Peyer's patch (tissue), 4 donors: ENCODE results near the gene SV2B. TPM values are rescaled to one million over a fixed set of nuclear protein-coding genes. Genes with fewer than 3 reads are reported as not detected.

Experiments used
- DNase-seq, 3 donors: peaks; one replicate each; pipeline ENCODE4 v3.0.0-alpha.2; 2017 to 2019
- H3K27ac ChIP-seq, 4 donors: fragments of 200-600 bp; sonication (generic); one replicate each; pipeline ENCODE4 v1.5.1; 2016 to 2019
- H3K27me3 ChIP-seq, 2 donors: fragments of 200-600 bp; sonication (generic); one replicate each; pipeline ENCODE4 v1.5.1; 2019
- H3K36me3 ChIP-seq, 3 donors: fragments of 200-600 bp; sonication (generic); one replicate each; pipeline ENCODE4 v1.5.1; 2016 to 2019
- H3K4me1 ChIP-seq, 4 donors: fragments of 200-600 bp; sonication (generic); one replicate each; pipeline ENCODE4 v1.5.1; 2016 to 2019
- H3K4me3 ChIP-seq, 4 donors: fragments of 200-600 bp; sonication (generic); 1 replicate in 3 of 4; 2 replicates in 1 of 4; pipeline ENCODE4 v1.5.1; 2016 to 2019; ENCODE audit warnings: mild to moderate bottlenecking in 1 of 4
- H3K9me3 ChIP-seq, 4 donors: fragments of 200-600 bp; sonication (generic); one replicate each; pipeline ENCODE4 v1.5.1; 2016 to 2019; ENCODE audit warnings: mild to moderate bottlenecking in 1 of 4
- CTCF ChIP-seq, 6 experiments: fragments of 450-650 bp in 4 of 6; fragments of 200-600 bp in 2 of 6; sonication (generic) in 1 of 6; IDR thresholded peaks; one replicate each; pipeline ENCODE4 v1.5.1; 2017 to 2019; ENCODE audit warnings: antibody characterized with exemption in 6 of 6, mild to moderate bottlenecking in 3 of 6, moderate library complexity in 1 of 6
- POLR2A ChIP-seq, 2 donors: fragments of 450-650 bp; IDR thresholded peaks; one replicate each; pipeline ENCODE4 v1.5.1; 2017; ENCODE audit warnings: antibody characterized with exemption in 2 of 2, mild to moderate bottlenecking in 2 of 2, moderate library complexity in 2 of 2
- total RNA-seq, 4 donors: library from RNA; depleted of rRNA; stranded (reverse); fragments of >200 nt; gene quantifications; one replicate each; pipeline ENCODE4 v1.1.0, GENCODE V29; 2016

Gene SV2B
- total RNA-seq, 4 donors from 2014 or later = 0.18 to 2.5 (median 0.69) TPM

- no peaks in the 10 kb centered on the region for H3K4me1 ChIP-seq
- no peak overlapping the region for H3K27ac ChIP-seq
- no peaks in the 10 kb centered on the region for H3K27me3 ChIP-seq
- no peaks in the 10 kb centered on the region for H3K9me3 ChIP-seq
- no peak for DNase-seq
- no peak for TF ChIP-seq POLR2A (IDR thresholded peaks at IDR 0.05)
- no peak for TF ChIP-seq CTCF (IDR thresholded peaks at IDR 0.05)
- H3K4me3 ChIP-seq = no peak overlapping the region
- H3K36me3 ChIP-seq = no peaks in the 10 kb centered on the region
These were observed 183.1 kb downstream of the SV2B start for GRCh38 chr15:91283155-91283554.

GRCh38 chr15:91284758-91285466 is 184.9 kb downstream of the SV2B start:
- TF ChIP-seq CTCF (IDR thresholded peaks at IDR 0.05) (no peak), POLR2A (IDR thresholded peaks at IDR 0.05) (no peak)
- Histone ChIP-seq H3K27me3 (no peaks in the 10 kb centered on the region), H3K27ac (no peak overlapping the region), H3K9me3 (no peaks in the 10 kb centered on the region), H3K36me3 (no peaks in the 10 kb centered on the region), H3K4me3 (no peak overlapping the region), H3K4me1 (no peaks in the 10 kb centered on the region)
- DNase-seq = no peak

GRCh38 chr15:91289324-91289723 is 189.3 kb downstream of the SV2B start:
- Histone ChIP-seq H3K4me3 (no peak overlapping the region), H3K4me1 (no peaks in the 10 kb centered on the region), H3K27ac (no peak overlapping the region), H3K36me3 (no peaks in the 10 kb centered on the region), H3K27me3 (no peaks in the 10 kb centered on the region), H3K9me3 (no peaks in the 10 kb centered on the region)
- DNase-seq = no peak
- TF ChIP-seq CTCF (IDR thresholded peaks at IDR 0.05) = no peak
- no peak for TF ChIP-seq POLR2A (IDR thresholded peaks at IDR 0.05)

- TF ChIP-seq CTCF (IDR thresholded peaks at IDR 0.05) (no peak), POLR2A (IDR thresholded peaks at IDR 0.05) (no peak)
- no peak overlapping the region for H3K4me3 ChIP-seq
- no peaks in the 10 kb centered on the region for H3K9me3 ChIP-seq
These were observed 190.5 kb downstream of the SV2B start for GRCh38 chr15:91290553-91290952.

GRCh38 chr15:91291673-91292072 is 191.6 kb downstream of the SV2B start:
- DNase-seq = no peak
- Histone ChIP-seq H3K9me3 (no peaks in the 10 kb centered on the region), H3K4me1 (no peaks in the 10 kb centered on the region), H3K36me3 (no peaks in the 10 kb centered on the region), H3K27ac (no peak overlapping the region), H3K27me3 (no peaks in the 10 kb centered on the region), H3K4me3 (no peak overlapping the region)
- TF ChIP-seq CTCF (IDR thresholded peaks at IDR 0.05) = no peak
- no peak for TF ChIP-seq POLR2A (IDR thresholded peaks at IDR 0.05)

More at GRCh38 chr15:91290553-91290952, 190.5 kb downstream of the SV2B start:
- Histone ChIP-seq H3K4me1 (no peaks in the 10 kb centered on the region), H3K36me3 (no peaks in the 10 kb centered on the region), H3K27ac (no peak overlapping the region), H3K27me3 (no peaks in the 10 kb centered on the region)
- no peak for DNase-seq
